Mesendoderm (in vitro differentiated cells): Measurements from ENCODE around the gene SHLD1. TPM values are rescaled to one million over a fixed set of nuclear protein-coding genes. Genes with fewer than 3 reads are reported as not detected.
"Not testable (repeated sequence)": the region's sequence is repeated elsewhere in the genome, so short reads cannot be mapped to it uniquely, and the experiment has no call there.

Experiments
- DNase-seq: peaks from one replicate; pipeline ENCODE4 v3.0.0; 2013
- H2AK5ac ChIP-seq: 2 replicates; pipeline ENCODE4 v1.6.1; 2013; ENCODE audit warnings: low read length, inconsistent platforms
- H2BK120ac ChIP-seq: 2 replicates; pipeline ENCODE4 v1.6.1; 2013; ENCODE audit warnings: low read depth, mild to moderate bottlenecking, low read length, moderate library complexity, mixed read lengths
- H2BK15ac ChIP-seq: replicated peaks from 2 replicates; pipeline ENCODE4 v1.6.1; 2013; ENCODE audit warnings: low read depth, mild to moderate bottlenecking, moderate library complexity
- H2BK5ac ChIP-seq: 2 replicates; pipeline ENCODE4 v1.6.1; 2013; ENCODE audit warnings: low read length, inconsistent platforms
- H3K18ac ChIP-seq: 2 replicates; pipeline ENCODE4 v1.6.1; 2013; ENCODE audit warnings: mild to moderate bottlenecking, low read length, mixed read lengths
- H3K23ac ChIP-seq: one replicate; pipeline ENCODE4 v1.6.1; 2013; ENCODE audit warnings: low read length
- H3K27ac ChIP-seq: 2 replicates; pipeline ENCODE4 v1.5.1; 2013; ENCODE audit warnings: low read depth, mild to moderate bottlenecking, inconsistent platforms, low read length, moderate library complexity
- H3K27me3 ChIP-seq: 2 replicates; pipeline ENCODE4 v1.6.1; 2013; ENCODE audit warnings: low read length, control low read depth, mild to moderate bottlenecking, inconsistent platforms; ENCODE audit not compliant: insufficient read depth, poor library complexity
- H3K36me3 ChIP-seq: 2 replicates; pipeline ENCODE4 v1.6.1; 2013; ENCODE audit warnings: low read length, inconsistent platforms; ENCODE audit not compliant: control insufficient read depth, insufficient read depth
- H3K4ac ChIP-seq: one replicate; pipeline ENCODE4 v1.6.1; 2013; ENCODE audit warnings: low read depth, mild to moderate bottlenecking, low read length, moderate library complexity
- H3K4me1 ChIP-seq: 2 replicates; pipeline ENCODE4 v1.6.1; 2013; ENCODE audit warnings: low read depth, low read length, inconsistent platforms; ENCODE audit not compliant: control insufficient read depth
- H3K4me2 ChIP-seq: 2 replicates; pipeline ENCODE4 v1.6.1; 2013; ENCODE audit warnings: low read length
- H3K4me3 ChIP-seq: 2 replicates; pipeline ENCODE4 v1.5.1; 2013; ENCODE audit warnings: mild to moderate bottlenecking, low read length
- H3K56ac ChIP-seq: one replicate; pipeline ENCODE4 v1.6.1; 2013; ENCODE audit warnings: low read length
- H3K79me1 ChIP-seq: 2 replicates; pipeline ENCODE4 v1.6.1; 2013; ENCODE audit warnings: low read length, inconsistent platforms
- H3K79me2 ChIP-seq: 2 replicates; pipeline ENCODE4 v1.6.1; 2013; ENCODE audit warnings: mild to moderate bottlenecking, low read length; ENCODE audit not compliant: control insufficient read depth, insufficient read depth
- H3K9ac ChIP-seq: 2 replicates; pipeline ENCODE4 v1.6.1; 2013; ENCODE audit warnings: low read length, inconsistent platforms
- H4K5ac ChIP-seq: one replicate; pipeline ENCODE4 v1.6.1; 2013; ENCODE audit warnings: low read length
- H4K8ac ChIP-seq: one replicate; pipeline ENCODE4 v1.6.1; 2013; ENCODE audit warnings: low read depth, mild to moderate bottlenecking, control low read depth, low read length, moderate library complexity
- WGBS: extraction: QIAGEN DNeasy Blood & Tissue Kit; methylation state at CpG from one replicate; pipeline ENCODE4 v1.1.7; 2013; ENCODE audit warnings: low lambda C conversion rate, missing lambda C conversion rate; ENCODE audit not compliant: insufficient coverage; ENCODE audit errors: extremely low coverage; 5-methylcytosine and 5-hydroxymethylcytosine counted together
- polyA plus RNA-seq, 2 experiments: library from polyadenylated mRNA; stranded (reverse); fragments of 200-250 nt; gene quantifications; one replicate each; pipeline ENCODE4 v1.2.3, GENCODE V29; 2013

The SHLD1 gene
- 5.4 TPM for polyA plus RNA-seq (2013, experiment 1 of 2)
- 6.0 TPM for polyA plus RNA-seq (2013, experiment 2 of 2)

GRCh38 chr20:5749952-5750779 lies at the start of gene SHLD1:
Gene SHLD1 (plus strand): TSS chr20:5750401. CDS start chr20:5772866, 22,465 bp downstream.
- peak within 1 kb of the TSS; percentile 86 for H3K4ac ChIP-seq
- no peak within 1 kb of the TSS for H2BK15ac ChIP-seq
- H3K36me3 ChIP-seq, result no peaks in the 10 kb centered on the region
- H3K18ac ChIP-seq, result peak within 1 kb of the TSS; percentile 90
- H3K4me1 ChIP-seq, result no peaks in the 10 kb centered on the region
- no CpG with 5 or more reads among the region's 27 CpGs for WGBS
- peak within 1 kb of the TSS; percentile 62 for H3K27ac ChIP-seq
- H3K79me1 ChIP-seq, result no peaks in the 10 kb centered on the region
- H4K5ac ChIP-seq, result no peak within 1 kb of the TSS
- H2BK5ac ChIP-seq, result no peak within 1 kb of the TSS
- H3K4me2 ChIP-seq, result peak within 1 kb of the TSS; percentile 54
- DNase-seq, result peak; percentile 95
- H4K8ac ChIP-seq, result peak within 1 kb of the TSS; percentile 98
- peak within 1 kb of the TSS; percentile 86 for H3K56ac ChIP-seq
- peak within 1 kb of the TSS; percentile 75 for H3K9ac ChIP-seq
- no peak within 1 kb of the TSS for H2AK5ac ChIP-seq
- peak within 1 kb of the TSS; percentile 36 for H3K4me3 ChIP-seq
- H2BK120ac ChIP-seq, result peak within 1 kb of the TSS; percentile 97
- no peak within 1 kb of the TSS for H3K23ac ChIP-seq
- no peaks in the 10 kb centered on the region for H3K79me2 ChIP-seq
- no peaks in the 10 kb centered on the region for H3K27me3 ChIP-seq

- not testable (repeated sequence) for H3K56ac ChIP-seq, H3K9ac ChIP-seq, H3K18ac ChIP-seq, DNase-seq, H2BK15ac ChIP-seq, H3K4me3 ChIP-seq, H4K5ac ChIP-seq, H3K27ac ChIP-seq, H3K27me3 ChIP-seq, H3K23ac ChIP-seq, H3K4ac ChIP-seq, H2BK120ac ChIP-seq, H4K8ac ChIP-seq, H3K36me3 ChIP-seq, H3K79me1 ChIP-seq, H3K79me2 ChIP-seq, H3K4me1 ChIP-seq, H3K4me2 ChIP-seq, H2AK5ac ChIP-seq, H2BK5ac ChIP-seq
- no CpG with 5 or more reads among the region's 5 CpGs for WGBS
Observed at GRCh38 chr20:5702339-5702738, 47.9 kb upstream of the SHLD1 start.

- Histone ChIP-seq H3K4me3 (no peak overlapping the region), H3K18ac (no peak overlapping the region)
- no peak for DNase-seq
Observed at GRCh38 chr20:5703681-5704101, 46.5 kb upstream of the SHLD1 start.

GRCh38 chr20:5705827-5706226 lies 44.4 kb upstream of the SHLD1 start:
- H3K4me2 ChIP-seq, result no peak overlapping the region
- H3K18ac ChIP-seq, result no peak overlapping the region
- no peaks in the 10 kb centered on the region for H3K79me2 ChIP-seq
- H3K9ac ChIP-seq, result no peak overlapping the region
- WGBS, result no CpG with 5 or more reads among the region's 6 CpGs
- H3K56ac ChIP-seq, result no peak overlapping the region
- no peak overlapping the region for H4K8ac ChIP-seq
- H3K4me1 ChIP-seq, result no peaks in the 10 kb centered on the region
- H2BK15ac ChIP-seq, result no peak overlapping the region
- H3K4ac ChIP-seq, result no peak overlapping the region
- H3K36me3 ChIP-seq, result no peaks in the 10 kb centered on the region
- no peak overlapping the region for H3K4me3 ChIP-seq
- no peaks in the 10 kb centered on the region for H3K79me1 ChIP-seq
- H2AK5ac ChIP-seq, result no peak overlapping the region
- peak; percentile 32 for DNase-seq
- H2BK5ac ChIP-seq, result no peak overlapping the region
- no peak overlapping the region for H2BK120ac ChIP-seq
- no peak overlapping the region for H3K27ac ChIP-seq
- H3K27me3 ChIP-seq, result no peaks in the 10 kb centered on the region
- no peak overlapping the region for H3K23ac ChIP-seq
- no peak overlapping the region for H4K5ac ChIP-seq

More at GRCh38 chr20:5703681-5704101, 46.5 kb upstream of the SHLD1 start:
- no peak overlapping the region for H3K27ac ChIP-seq
- no peaks in the 10 kb centered on the region for H3K79me1 ChIP-seq
- no peak overlapping the region for H3K56ac ChIP-seq
- no peaks in the 10 kb centered on the region for H3K36me3 ChIP-seq
- no peak overlapping the region for H2BK15ac ChIP-seq
- no peak overlapping the region for H3K4me2 ChIP-seq
- no peak overlapping the region for H3K9ac ChIP-seq
- H3K79me2 ChIP-seq, result no peaks in the 10 kb centered on the region
- no peak overlapping the region for H2BK120ac ChIP-seq
- no peak overlapping the region for H3K23ac ChIP-seq
- no peak overlapping the region for H2BK5ac ChIP-seq
- no peaks in the 10 kb centered on the region for H3K27me3 ChIP-seq
- H4K5ac ChIP-seq, result no peak overlapping the region
- H3K4ac ChIP-seq, result no peak overlapping the region
- no peak overlapping the region for H4K8ac ChIP-seq
- H2AK5ac ChIP-seq, result no peak overlapping the region
- H3K4me1 ChIP-seq, result no peaks in the 10 kb centered on the region
- WGBS, result no CpG with 5 or more reads among the region's 5 CpGs

- no peak overlapping the region for H3K4ac ChIP-seq
- DNase-seq, result no peak
- no peaks in the 10 kb centered on the region for H3K79me1 ChIP-seq
- WGBS, result no CpG with 5 or more reads among the region's 9 CpGs
- H3K4me2 ChIP-seq, result no peak overlapping the region
- H3K79me2 ChIP-seq, result no peaks in the 10 kb centered on the region
- no peak overlapping the region for H3K27ac ChIP-seq
- no peak overlapping the region for H3K18ac ChIP-seq
- no peak overlapping the region for H2AK5ac ChIP-seq
- H3K4me3 ChIP-seq, result no peak overlapping the region
- no peak overlapping the region for H2BK5ac ChIP-seq
- H4K8ac ChIP-seq, result no peak overlapping the region
- H3K56ac ChIP-seq, result no peak overlapping the region
- H3K9ac ChIP-seq, result no peak overlapping the region
- no peak overlapping the region for H4K5ac ChIP-seq
- no peaks in the 10 kb centered on the region for H3K4me1 ChIP-seq
- H3K23ac ChIP-seq, result no peak overlapping the region
- H2BK120ac ChIP-seq, result no peak overlapping the region
- H2BK15ac ChIP-seq, result no peak overlapping the region
- no peaks in the 10 kb centered on the region for H3K36me3 ChIP-seq
- no peaks in the 10 kb centered on the region for H3K27me3 ChIP-seq
Observed at GRCh38 chr20:5706797-5707196, 43.4 kb upstream of the SHLD1 start.
